Measurements from ENCODE around the gene UBFD1. TPM values are rescaled to one million over a fixed set of nuclear protein-coding genes. Genes with fewer than 3 reads are reported as not detected.
A peak's percentile ranks its signal among the peaks of the same experiment; 100 is the strongest.

UBFD1 gene
- total and polyA plus RNA-seq, 2 donors (not counting 1 experiment from before 2014, with no cell fraction given): 66.6 to 101 TPM

DNA sequence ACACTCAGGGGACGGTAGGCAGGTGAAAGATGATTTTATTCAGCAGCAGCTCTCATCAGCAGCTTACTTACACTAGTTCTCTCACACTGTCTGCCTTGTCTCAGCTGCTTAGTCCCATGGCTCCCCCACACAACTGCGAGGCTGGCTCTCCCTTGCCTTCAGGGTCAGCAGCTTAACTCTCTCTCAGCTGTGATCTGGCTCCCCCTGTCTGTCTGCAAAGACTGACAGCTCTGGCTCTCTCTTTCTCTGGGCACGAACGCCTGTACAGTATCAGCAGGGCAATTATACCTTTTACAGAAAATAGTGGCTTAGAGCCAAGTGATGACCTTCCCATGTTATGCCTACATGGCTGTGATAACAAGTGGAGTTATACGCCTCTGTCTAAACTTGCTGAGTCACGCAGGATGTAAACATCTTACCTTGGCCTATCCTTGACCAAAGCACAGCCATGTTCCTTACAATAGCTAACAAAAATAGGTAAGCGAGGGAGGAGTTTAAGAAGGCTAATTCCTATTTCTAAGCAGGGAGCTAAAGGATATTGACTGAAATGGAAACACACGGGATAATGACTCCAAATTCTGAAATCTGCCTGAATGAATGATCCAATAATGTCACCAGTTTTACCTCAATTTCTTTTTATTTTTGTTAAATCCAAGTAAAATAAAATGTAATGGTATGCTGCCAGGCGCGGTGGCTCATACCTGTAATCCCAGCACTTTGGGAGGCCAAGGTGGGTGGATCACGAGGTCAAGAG lies 39.7 kb downstream of the UBFD1 start:
- TF ChIP-seq EZH2 (IDR thresholded peaks at IDR 0.05; ENCODE audit: low read length, missing control alignments): no peak
- TF ChIP-seq, protein P1, sequence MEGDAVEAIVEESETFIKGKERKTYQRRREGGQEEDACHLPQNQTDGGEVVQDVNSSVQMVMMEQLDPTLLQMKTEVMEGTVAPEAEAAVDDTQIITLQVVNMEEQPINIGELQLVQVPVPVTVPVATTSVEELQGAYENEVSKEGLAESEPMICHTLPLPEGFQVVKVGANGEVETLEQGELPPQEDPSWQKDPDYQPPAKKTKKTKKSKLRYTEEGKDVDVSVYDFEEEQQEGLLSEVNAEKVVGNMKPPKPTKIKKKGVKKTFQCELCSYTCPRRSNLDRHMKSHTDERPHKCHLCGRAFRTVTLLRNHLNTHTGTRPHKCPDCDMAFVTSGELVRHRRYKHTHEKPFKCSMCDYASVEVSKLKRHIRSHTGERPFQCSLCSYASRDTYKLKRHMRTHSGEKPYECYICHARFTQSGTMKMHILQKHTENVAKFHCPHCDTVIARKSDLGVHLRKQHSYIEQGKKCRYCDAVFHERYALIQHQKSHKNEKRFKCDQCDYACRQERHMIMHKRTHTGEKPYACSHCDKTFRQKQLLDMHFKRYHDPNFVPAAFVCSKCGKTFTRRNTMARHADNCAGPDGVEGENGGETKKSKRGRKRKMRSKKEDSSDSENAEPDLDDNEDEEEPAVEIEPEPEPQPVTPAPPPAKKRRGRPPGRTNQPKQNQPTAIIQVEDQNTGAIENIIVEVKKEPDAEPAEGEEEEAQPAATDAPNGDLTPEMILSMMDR (conservative IDR thresholded peaks at IDR 0.05 in 1 of 2, IDR thresholded peaks at IDR 0.05 in 1 of 2; ENCODE audit: low read depth in 1 of 2, low read length in 2 of 2): no peak
- Histone ChIP-seq H3K36me3 (ENCODE audit: control insufficient read depth, insufficient read depth, low read length) (peaks cover 4% of the 10 kb centered on the region), H3K9ac (ENCODE audit: insufficient read depth, low read length) (no peak overlapping the region), H4K20me1 (ENCODE audit: control insufficient read depth, extremely low read depth, insufficient read depth, low read length) (no peaks in the 10 kb centered on the region), H3K4me2 (ENCODE audit: extremely low read depth, insufficient read depth, low read length) (no peak overlapping the region), H3K9me3 (ENCODE audit: control insufficient read depth, insufficient read depth, low read depth, low read length) (no peaks in the 10 kb centered on the region), H3K79me2 (ENCODE audit: control insufficient read depth, insufficient read depth, low read length) (peaks cover 35% of the 10 kb centered on the region), H3K4me3 (replicated peaks in 1 of 4; ENCODE audit: control extremely low read depth in 1 of 4, insufficient read depth in 1 of 4, low read depth in 3 of 4, low read length in 4 of 4) (no peak overlapping the region), H3K27ac (ENCODE audit: insufficient read depth, low read length) (no peak overlapping the region), H3K4me1 (ENCODE audit: control insufficient read depth, extremely low read depth, insufficient read depth, low read length) (no peaks in the 10 kb centered on the region), H2AFZ (ENCODE audit: low read length) (peak overlapping the region; percentile 60), H3K27me3 (ENCODE audit: control insufficient read depth, insufficient read depth, low read length) (no peaks in the 10 kb centered on the region)
- no peak for DNase-seq (ENCODE audit: low read depth in 2 of 2)

DNA sequence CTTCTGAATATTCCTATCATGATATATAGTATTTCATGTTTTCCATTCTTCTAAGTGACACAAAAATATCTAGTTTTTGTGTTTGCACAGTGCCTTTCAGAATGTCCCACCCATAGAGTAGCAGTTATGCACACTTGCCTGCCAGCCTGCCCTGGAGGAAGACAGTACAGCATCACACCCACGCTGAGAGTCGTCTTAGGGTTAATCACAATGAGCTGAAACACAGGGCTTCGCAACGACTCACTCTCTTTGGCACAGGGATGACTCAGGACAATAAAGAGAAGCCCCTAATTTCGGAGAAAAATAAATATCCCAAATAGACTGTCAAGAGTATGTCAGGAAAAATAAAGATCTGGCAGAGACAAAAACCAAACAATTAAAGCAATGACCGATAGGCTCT lies 50.2 kb downstream of the UBFD1 start:
- no peaks in the 10 kb centered on the region for H3K9me3 ChIP-seq (ENCODE audit: control insufficient read depth, insufficient read depth, low read depth, low read length)
- H3K79me2 ChIP-seq (ENCODE audit: control insufficient read depth, insufficient read depth, low read length): no peaks in the 10 kb centered on the region
- no peak overlapping the region for H3K4me2 ChIP-seq (ENCODE audit: extremely low read depth, insufficient read depth, low read length)
- peaks cover 2% of the 10 kb centered on the region for H3K36me3 ChIP-seq (ENCODE audit: control insufficient read depth, insufficient read depth, low read length)
- no peak for TF ChIP-seq EZH2 (IDR thresholded peaks at IDR 0.05; ENCODE audit: low read length, missing control alignments)
- TF ChIP-seq, protein P1 (conservative IDR thresholded peaks at IDR 0.05 in 1 of 2, IDR thresholded peaks at IDR 0.05 in 1 of 2; ENCODE audit: low read depth in 1 of 2, low read length in 2 of 2): no peak
- no peaks in the 10 kb centered on the region for H3K27me3 ChIP-seq (ENCODE audit: control insufficient read depth, insufficient read depth, low read length)
- H4K20me1 ChIP-seq (ENCODE audit: control insufficient read depth, extremely low read depth, insufficient read depth, low read length): no peaks in the 10 kb centered on the region
- no peaks in the 10 kb centered on the region for H3K4me1 ChIP-seq (ENCODE audit: control insufficient read depth, extremely low read depth, insufficient read depth, low read length)
- no peak overlapping the region for H3K9ac ChIP-seq (ENCODE audit: insufficient read depth, low read length)
- no peak overlapping the region for H2AFZ ChIP-seq (ENCODE audit: low read length)
- DNase-seq (ENCODE audit: low read depth in 2 of 2): peak in 1 of 2 donors; percentile 17
- H3K4me3 ChIP-seq (replicated peaks in 1 of 4; ENCODE audit: control extremely low read depth in 1 of 4, insufficient read depth in 1 of 4, low read depth in 3 of 4, low read length in 4 of 4): no peak overlapping the region
- H3K27ac ChIP-seq (ENCODE audit: insufficient read depth, low read length): no peak overlapping the region

DNA sequence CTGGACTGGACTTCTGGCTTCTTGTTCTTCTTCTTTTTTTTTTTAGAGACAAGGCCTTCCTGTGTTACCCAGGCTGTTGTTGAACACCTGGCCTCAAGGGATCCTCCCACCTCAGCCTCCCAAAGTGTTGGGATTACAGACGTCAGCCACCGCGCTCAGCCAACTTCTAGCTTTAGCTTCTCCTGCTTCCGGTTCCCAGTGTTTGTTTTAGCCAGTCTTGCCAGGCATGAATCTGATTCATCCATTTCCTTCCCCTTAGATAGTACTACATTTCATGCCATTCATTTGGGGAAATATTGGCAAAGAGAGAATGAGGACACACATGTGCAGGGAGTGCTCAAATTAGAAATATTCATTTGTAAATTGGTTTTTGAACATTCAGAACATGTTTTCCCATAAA lies 50.7 kb downstream of the UBFD1 start:
- H3K27ac ChIP-seq (ENCODE audit: insufficient read depth, low read length): no peak overlapping the region
- no peaks in the 10 kb centered on the region for H3K79me2 ChIP-seq (ENCODE audit: control insufficient read depth, insufficient read depth, low read length)
- H3K27me3 ChIP-seq (ENCODE audit: control insufficient read depth, insufficient read depth, low read length): no peaks in the 10 kb centered on the region
- peaks cover 2% of the 10 kb centered on the region for H3K36me3 ChIP-seq (ENCODE audit: control insufficient read depth, insufficient read depth, low read length)
- H3K4me2 ChIP-seq (ENCODE audit: extremely low read depth, insufficient read depth, low read length): no peak overlapping the region
- DNase-seq (ENCODE audit: low read depth in 2 of 2): peak; percentile 27 to 66
- H3K4me1 ChIP-seq (ENCODE audit: control insufficient read depth, extremely low read depth, insufficient read depth, low read length): no peaks in the 10 kb centered on the region
- no peak overlapping the region for H3K4me3 ChIP-seq (replicated peaks in 1 of 4; ENCODE audit: control extremely low read depth in 1 of 4, insufficient read depth in 1 of 4, low read depth in 3 of 4, low read length in 4 of 4)
- H3K9me3 ChIP-seq (ENCODE audit: control insufficient read depth, insufficient read depth, low read depth, low read length): no peaks in the 10 kb centered on the region
- H4K20me1 ChIP-seq (ENCODE audit: control insufficient read depth, extremely low read depth, insufficient read depth, low read length): no peaks in the 10 kb centered on the region
- no peak overlapping the region for H3K9ac ChIP-seq (ENCODE audit: insufficient read depth, low read length)
- TF ChIP-seq, protein P1 (conservative IDR thresholded peaks at IDR 0.05 in 1 of 2, IDR thresholded peaks at IDR 0.05 in 1 of 2; ENCODE audit: low read depth in 1 of 2, low read length in 2 of 2): no peak
- TF ChIP-seq EZH2 (IDR thresholded peaks at IDR 0.05; ENCODE audit: low read length, missing control alignments): no peak
- H2AFZ ChIP-seq (ENCODE audit: low read length): no peak overlapping the region
